ENCODE data around the gene OR6K2.
"Not testable (repeated sequence)": the region's sequence is repeated elsewhere in the genome, so short reads cannot be mapped to it uniquely, and the experiment has no call there.

Gene OR6K2

GRCh38 chr1:158700552-158700951 lies at the start of gene OR6K2:
Gene OR6K2, minus strand, starts transcription at chr1:158700652. Its CDS starts 0 bp downstream, at chr1:158700652.
- DNase-seq (ENCODE audit: low spot score), result no peak

GRCh38 chr1:158735848-158736247 lies 35.4 kb upstream of the OR6K2 start:
- no peak for DNase-seq (ENCODE audit: low spot score)

- DNase-seq (ENCODE audit: low spot score), result no peak
Measured at GRCh38 chr1:158732524-158732923, 32.1 kb upstream of the OR6K2 start.

GRCh38 chr1:158731707-158732106 lies 31.3 kb upstream of the OR6K2 start:
- DNase-seq (ENCODE audit: low spot score), result no peak

GRCh38 chr1:158730453-158730852 lies 30.0 kb upstream of the OR6K2 start:
- no peak for DNase-seq (ENCODE audit: low spot score)

- DNase-seq (ENCODE audit: low spot score), result no peak
Measured at GRCh38 chr1:158728510-158729225, 28.2 kb upstream of the OR6K2 start.

- no peak for DNase-seq (ENCODE audit: low spot score)
Measured at GRCh38 chr1:158724442-158724841, 24.0 kb upstream of the OR6K2 start.

- DNase-seq (ENCODE audit: low spot score), result no peak
Measured at GRCh38 chr1:158720620-158721019, 20.2 kb upstream of the OR6K2 start, which contains the start of gene OR6K3. Gene OR6K3, minus strand, starts transcription at chr1:158720720. Its CDS starts 2,605 bp downstream, at chr1:158718115.

GRCh38 chr1:158719664-158720063 lies 19.2 kb upstream of the OR6K2 start:
- no peak for DNase-seq (ENCODE audit: low spot score)

GRCh38 chr1:158717344-158717743 lies 16.9 kb upstream of the OR6K2 start:
- no peak for DNase-seq (ENCODE audit: low spot score)

GRCh38 chr1:158716335-158716734 lies 15.9 kb upstream of the OR6K2 start:
- no peak for DNase-seq (ENCODE audit: low spot score)

- DNase-seq (ENCODE audit: low spot score), result no peak
Measured at GRCh38 chr1:158714754-158715153, 14.3 kb upstream of the OR6K2 start.

- no peak for DNase-seq (ENCODE audit: low spot score)
Measured at GRCh38 chr1:158711098-158711497, 10.6 kb upstream of the OR6K2 start.

GRCh38 chr1:158706096-158706495 lies 5.6 kb upstream of the OR6K2 start:
- no peak for DNase-seq (ENCODE audit: low spot score)

- no peak for DNase-seq (ENCODE audit: low spot score)
Measured at GRCh38 chr1:158694596-158694995, 5.9 kb downstream of the OR6K2 start.

GRCh38 chr1:158692356-158692755 lies 8.1 kb downstream of the OR6K2 start:
- DNase-seq (ENCODE audit: low spot score), result no peak

GRCh38 chr1:158691907-158692306 lies 8.5 kb downstream of the OR6K2 start:
- DNase-seq (ENCODE audit: low spot score), result no peak

GRCh38 chr1:158691149-158691548 lies 9.3 kb downstream of the OR6K2 start:
- DNase-seq (ENCODE audit: low spot score), result not testable (repeated sequence)

GRCh38 chr1:158689875-158690274 lies 10.6 kb downstream of the OR6K2 start:
- DNase-seq (ENCODE audit: low spot score), result no peak

GRCh38 chr1:158689110-158689509 lies 11.3 kb downstream of the OR6K2 start:
- no peak for DNase-seq (ENCODE audit: low spot score)

- DNase-seq (ENCODE audit: low spot score), result not testable (repeated sequence)
Measured at GRCh38 chr1:158688343-158688742, 12.1 kb downstream of the OR6K2 start.

- no peak for DNase-seq (ENCODE audit: low spot score)
Measured at GRCh38 chr1:158687037-158687436, 13.4 kb downstream of the OR6K2 start.

- no peak for DNase-seq (ENCODE audit: low spot score)
Measured at GRCh38 chr1:158686111-158687009, 14.1 kb downstream of the OR6K2 start, which contains the start of gene SPTA1. Gene SPTA1, minus strand, starts transcription at chr1:158686715. Its CDS starts 198 bp downstream, at chr1:158686517.

Data from SW480 (cell line).